ENCODE data around the gene GP9.

- TF ChIP-seq, protein P1, sequence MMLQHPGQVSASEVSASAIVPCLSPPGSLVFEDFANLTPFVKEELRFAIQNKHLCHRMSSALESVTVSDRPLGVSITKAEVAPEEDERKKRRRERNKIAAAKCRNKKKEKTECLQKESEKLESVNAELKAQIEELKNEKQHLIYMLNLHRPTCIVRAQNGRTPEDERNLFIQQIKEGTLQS (IDR thresholded peaks at IDR 0.05): no peak
- TF ChIP-seq CTCF (IDR thresholded peaks at IDR 0.05; ENCODE audit: low read depth, low read length, missing input control) (no peak), RXRA (IDR thresholded peaks at IDR 0.05) (no peak), YY1 (IDR thresholded peaks at IDR 0.05) (no peak), GABPA (IDR thresholded peaks at IDR 0.05 in 1 of 2, conservative IDR thresholded peaks at IDR 0.05 in 1 of 2) (no peak), EGR1 (IDR thresholded peaks at IDR 0.05; ENCODE audit: low read depth in 2 of 2) (no peak), HNF4G (IDR thresholded peaks at IDR 0.05) (no peak), RAD21 (IDR thresholded peaks at IDR 0.05) (no peak), FOXA1 (IDR thresholded peaks at IDR 0.05) (no peak), JUND (IDR thresholded peaks at IDR 0.05) (no peak), NR2F2 (IDR thresholded peaks at IDR 0.05) (no peak)
- TF ChIP-seq, protein P2, sequence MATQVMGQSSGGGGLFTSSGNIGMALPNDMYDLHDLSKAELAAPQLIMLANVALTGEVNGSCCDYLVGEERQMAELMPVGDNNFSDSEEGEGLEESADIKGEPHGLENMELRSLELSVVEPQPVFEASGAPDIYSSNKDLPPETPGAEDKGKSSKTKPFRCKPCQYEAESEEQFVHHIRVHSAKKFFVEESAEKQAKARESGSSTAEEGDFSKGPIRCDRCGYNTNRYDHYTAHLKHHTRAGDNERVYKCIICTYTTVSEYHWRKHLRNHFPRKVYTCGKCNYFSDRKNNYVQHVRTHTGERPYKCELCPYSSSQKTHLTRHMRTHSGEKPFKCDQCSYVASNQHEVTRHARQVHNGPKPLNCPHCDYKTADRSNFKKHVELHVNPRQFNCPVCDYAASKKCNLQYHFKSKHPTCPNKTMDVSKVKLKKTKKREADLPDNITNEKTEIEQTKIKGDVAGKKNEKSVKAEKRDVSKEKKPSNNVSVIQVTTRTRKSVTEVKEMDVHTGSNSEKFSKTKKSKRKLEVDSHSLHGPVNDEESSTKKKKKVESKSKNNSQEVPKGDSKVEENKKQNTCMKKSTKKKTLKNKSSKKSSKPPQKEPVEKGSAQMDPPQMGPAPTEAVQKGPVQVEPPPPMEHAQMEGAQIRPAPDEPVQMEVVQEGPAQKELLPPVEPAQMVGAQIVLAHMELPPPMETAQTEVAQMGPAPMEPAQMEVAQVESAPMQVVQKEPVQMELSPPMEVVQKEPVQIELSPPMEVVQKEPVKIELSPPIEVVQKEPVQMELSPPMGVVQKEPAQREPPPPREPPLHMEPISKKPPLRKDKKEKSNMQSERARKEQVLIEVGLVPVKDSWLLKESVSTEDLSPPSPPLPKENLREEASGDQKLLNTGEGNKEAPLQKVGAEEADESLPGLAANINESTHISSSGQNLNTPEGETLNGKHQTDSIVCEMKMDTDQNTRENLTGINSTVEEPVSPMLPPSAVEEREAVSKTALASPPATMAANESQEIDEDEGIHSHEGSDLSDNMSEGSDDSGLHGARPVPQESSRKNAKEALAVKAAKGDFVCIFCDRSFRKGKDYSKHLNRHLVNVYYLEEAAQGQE (IDR thresholded peaks at IDR 0.05): no peak
- TF ChIP-seq, protein P3, sequence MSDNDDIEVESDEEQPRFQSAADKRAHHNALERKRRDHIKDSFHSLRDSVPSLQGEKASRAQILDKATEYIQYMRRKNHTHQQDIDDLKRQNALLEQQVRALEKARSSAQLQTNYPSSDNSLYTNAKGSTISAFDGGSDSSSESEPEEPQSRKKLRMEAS (IDR thresholded peaks at IDR 0.05): no peak
These were observed 4.0 kb upstream of the GP9 start for GRCh38 chr3:129056451-129057173.

All from liver (tissue), 3 donors.